A673 (cell line): ENCODE data around the gene ETFRF1. TPM values are rescaled to one million over a fixed set of nuclear protein-coding genes. Genes with fewer than 3 reads are reported as not detected.

Experiments
- Bru-seq: library from RNA; stranded (reverse); fragments of 400-500 nt; gene quantifications from one replicate; lab custom pipeline; 2021; lab: Mats Ljungman, UMichigan
- BruChase-seq, 2 experiments: library from RNA; stranded (reverse); fragments of 400-500 nt; gene quantifications; one replicate each; lab custom pipeline; 2021; lab: Mats Ljungman, UMichigan
- BruUV-seq: library from RNA; stranded (reverse); fragments of 400-500 nt; replicated peaks from 2 replicates; lab custom pipeline; 2021; lab: Mats Ljungman, UMichigan
- CTCF ChIA-PET: fragments of 300-600 bp; sonication (Branson Sonifier 250); formaldehyde crosslinking; loops from one replicate; lab custom pipeline; 2022; ENCODE audit warnings: antibody characterized with exemption; lab: Charles Lee
- POLR2A ChIA-PET: fragments of 300-600 bp; sonication (Branson Sonifier 250); formaldehyde crosslinking; loops from one replicate; lab custom pipeline; 2022; ENCODE audit warnings: antibody characterized with exemption; ENCODE audit not compliant: low non-redundant PET; lab: Charles Lee
- DNase-seq: peaks from one replicate; pipeline ENCODE4 v3.0.0-alpha.2; 2015; ENCODE audit warnings: low spot score
- H3K27ac ChIP-seq: fragments of 200-600 bp; sonication (generic); 2 replicates; pipeline ENCODE4 v1.5.1; 2016; ENCODE audit warnings: mixed run types, low read depth, mild to moderate bottlenecking, mixed read lengths, antibody characterized with exemption, low read length; ENCODE audit not compliant: poor library complexity, severe bottlenecking
- H3K27me3 ChIP-seq: fragments of 200-600 bp; sonication (generic); replicated peaks from 2 replicates; pipeline ENCODE4 v1.6.1; 2017; ENCODE audit warnings: mixed run types, low read depth, mild to moderate bottlenecking, mixed read lengths, antibody characterized with exemption, low read length; ENCODE audit not compliant: insufficient read depth, poor library complexity
- H3K36me3 ChIP-seq: fragments of 200-600 bp; sonication (generic); 2 replicates; pipeline ENCODE4 v1.6.1; 2016; ENCODE audit warnings: mixed run types, mild to moderate bottlenecking, mixed read lengths, antibody characterized with exemption, low read length; ENCODE audit not compliant: insufficient read depth, poor library complexity, severe bottlenecking
- H3K4me1 ChIP-seq: fragments of 200-600 bp; sonication (generic); 2 replicates; pipeline ENCODE4 v1.6.1; 2017; ENCODE audit warnings: mixed run types, mild to moderate bottlenecking, mixed read lengths, antibody characterized with exemption, low read length; ENCODE audit not compliant: insufficient read depth, poor library complexity, severe bottlenecking
- H3K4me3 ChIP-seq: fragments of 200-600 bp; sonication (generic); 2 replicates; pipeline ENCODE4 v1.5.1; 2016; ENCODE audit warnings: low read depth, mixed run types, mild to moderate bottlenecking, mixed read lengths, low read length; ENCODE audit not compliant: poor library complexity, severe bottlenecking
- H3K9me3 ChIP-seq: fragments of 200-600 bp; sonication (generic); 2 replicates; pipeline ENCODE4 v1.6.1; 2016; ENCODE audit warnings: mixed run types, low read depth, mild to moderate bottlenecking, mixed read lengths, antibody characterized with exemption, low read length; ENCODE audit not compliant: poor library complexity, severe bottlenecking
- EZH2 ChIP-seq: fragments of 200-600 bp; sonication (generic); IDR thresholded peaks from 2 replicates; pipeline ENCODE4 v1.6.1; 2017; ENCODE audit warnings: borderline replicate concordance, low read depth, mild to moderate bottlenecking, mixed read lengths, antibody characterized with exemption, low read length; ENCODE audit not compliant: poor library complexity, severe bottlenecking
- intact Hi-C: fragments of 100-400 bp; cut with micrococcal nuclease; formaldehyde crosslinking; loops from one replicate; pipeline ENCODE4 v1.10.0; 2022; ENCODE audit not compliant: unreplicated experiment
- long read RNA-seq: library from polyadenylated mRNA; stranded (forward); transcript quantifications from one replicate; pipeline ENCODE4 v2.0.0, GENCODE V29; 2022
- total RNA-seq: library from RNA; stranded (reverse); gene quantifications from 2 replicates; pipeline ENCODE4 v1.2.3, GENCODE V29; 2021
- TF ChIP-seq, protein P1 (sequence below): fragments of 300-800, 200-600 bp; sonication (generic); conservative IDR thresholded peaks from 2 replicates; pipeline ENCODE4 v1.5.1; 2017; ENCODE audit warnings: low read depth, mild to moderate bottlenecking, antibody characterized with exemption, low read length, moderate library complexity, mixed read lengths

Gene ETFRF1, protein sequence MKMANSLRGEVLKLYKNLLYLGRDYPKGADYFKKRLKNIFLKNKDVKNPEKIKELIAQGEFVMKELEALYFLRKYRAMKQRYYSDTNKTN
- total RNA-seq: 12.3 and 12.9 TPM in 2 replicates
- percentile 62 among the genes with signal in this experiment for Bru-seq, nascent RNA
- percentile 57 among the genes with signal in this experiment for BruChase-seq, experiment 1, labeled RNA remaining after a 2-hour chase
- BruChase-seq, experiment 2, labeled RNA remaining after a 6-hour chase: percentile 60 among the genes with signal in this experiment
- long read RNA-seq, transcript ETFRF1-201 (3 exons, 1,134 nt): major isoform, 17 of 26 reads
- long read RNA-seq, partial matches to known transcripts: 0 of 26 reads
- long read RNA-seq, other reads (novel, unspliced or antisense): 4 of 26 reads

DNA sequence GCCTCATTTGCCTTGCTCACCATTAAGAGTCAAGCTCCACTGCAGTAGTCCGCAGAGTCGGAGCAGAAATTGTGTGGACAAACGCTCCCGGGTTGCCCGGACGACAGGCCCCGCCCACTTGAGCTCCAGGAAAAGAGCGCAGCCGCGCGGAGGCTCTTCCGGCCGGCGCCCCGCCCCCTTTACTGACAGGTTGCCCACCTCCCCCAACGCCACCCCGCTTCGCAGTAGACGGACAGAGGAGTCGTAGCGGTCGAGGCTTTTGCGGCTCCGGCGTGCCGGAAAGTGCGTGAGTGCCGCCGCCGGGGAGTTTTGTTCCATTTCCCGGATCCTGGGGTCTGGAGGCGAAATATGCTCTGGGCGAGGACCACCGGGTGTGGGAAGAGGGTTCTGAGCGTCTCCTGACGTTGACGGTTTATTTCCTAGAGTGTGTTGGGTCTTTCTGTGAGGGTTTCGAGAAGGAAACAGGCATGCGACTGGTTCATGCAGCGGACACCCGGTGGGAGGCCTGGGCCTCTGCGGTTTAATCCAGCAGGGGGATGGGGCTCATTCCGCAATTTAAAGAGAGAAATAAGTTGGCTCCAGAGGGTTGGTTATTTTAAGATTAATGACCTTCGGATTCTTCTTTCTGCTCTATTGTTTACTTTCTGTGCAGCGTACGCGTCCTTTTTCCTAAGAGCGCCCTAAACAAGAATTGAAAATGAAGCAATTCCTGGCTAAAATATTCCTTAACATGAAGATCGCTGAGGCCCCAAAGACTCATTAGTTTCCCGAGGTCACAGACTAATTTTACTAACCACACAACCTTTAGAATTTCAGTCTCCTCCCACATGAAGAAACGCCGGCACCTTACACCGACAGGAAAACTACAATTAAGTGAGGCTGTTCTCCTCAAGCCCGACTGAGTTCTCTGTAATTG is at the start of gene ETFRF1, which contains the start of gene DNAI7:
TSS of gene ETFRF1 (plus strand) at position 182 of the 916 bp plus-strand sequence. CDS start 8,720 bp downstream, outside the sequence.
TSS of gene DNAI7 (minus strand) at position 105 of the 916 bp plus-strand sequence. CDS start at position 23, 82 bp downstream.
- TSS peak; percentile 90 for BruUV-seq
- Histone ChIP-seq H3K9me3 (no peaks in the 10 kb centered on the region), H3K4me3 (peak within 1 kb of the TSS; percentile 68), H3K4me1 (peaks cover 5% of the 10 kb centered on the region), H3K27me3 (no peaks in the 10 kb centered on the region), H3K36me3 (no peaks in the 10 kb centered on the region), H3K27ac (peak within 1 kb of the TSS; percentile 83)
- intact Hi-C loops: no loop called here
- POLR2A ChIA-PET: no interaction called here
- TF ChIP-seq, protein P1, sequence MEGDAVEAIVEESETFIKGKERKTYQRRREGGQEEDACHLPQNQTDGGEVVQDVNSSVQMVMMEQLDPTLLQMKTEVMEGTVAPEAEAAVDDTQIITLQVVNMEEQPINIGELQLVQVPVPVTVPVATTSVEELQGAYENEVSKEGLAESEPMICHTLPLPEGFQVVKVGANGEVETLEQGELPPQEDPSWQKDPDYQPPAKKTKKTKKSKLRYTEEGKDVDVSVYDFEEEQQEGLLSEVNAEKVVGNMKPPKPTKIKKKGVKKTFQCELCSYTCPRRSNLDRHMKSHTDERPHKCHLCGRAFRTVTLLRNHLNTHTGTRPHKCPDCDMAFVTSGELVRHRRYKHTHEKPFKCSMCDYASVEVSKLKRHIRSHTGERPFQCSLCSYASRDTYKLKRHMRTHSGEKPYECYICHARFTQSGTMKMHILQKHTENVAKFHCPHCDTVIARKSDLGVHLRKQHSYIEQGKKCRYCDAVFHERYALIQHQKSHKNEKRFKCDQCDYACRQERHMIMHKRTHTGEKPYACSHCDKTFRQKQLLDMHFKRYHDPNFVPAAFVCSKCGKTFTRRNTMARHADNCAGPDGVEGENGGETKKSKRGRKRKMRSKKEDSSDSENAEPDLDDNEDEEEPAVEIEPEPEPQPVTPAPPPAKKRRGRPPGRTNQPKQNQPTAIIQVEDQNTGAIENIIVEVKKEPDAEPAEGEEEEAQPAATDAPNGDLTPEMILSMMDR: no peak; the same call in 1 of the 2 replicates
- no peak for TF ChIP-seq EZH2
- CTCF ChIA-PET: no interaction called here
- DNase-seq: peak; percentile 98

DNA sequence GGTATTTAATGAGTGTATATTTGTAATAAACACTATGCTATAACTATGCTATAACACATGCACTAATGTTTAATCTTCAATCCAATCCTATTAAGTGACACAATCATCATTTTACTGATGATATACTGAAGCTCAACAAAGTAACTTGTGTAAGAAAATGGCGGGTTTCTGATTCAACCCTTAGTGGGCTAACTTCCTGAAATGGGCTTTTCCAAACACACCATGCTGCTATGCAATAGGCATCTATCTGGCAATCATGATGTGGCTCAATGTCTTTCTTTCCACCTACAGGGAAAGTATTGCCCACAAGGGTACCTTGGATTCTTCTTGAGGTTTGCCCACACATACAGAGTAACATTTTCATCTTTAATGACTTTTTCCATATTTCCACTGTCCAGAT is 48.4 kb upstream of the ETFRF1 start:
- Histone ChIP-seq H3K36me3 (no peaks in the 10 kb centered on the region), H3K27me3 (no peaks in the 10 kb centered on the region), H3K9me3 (no peaks in the 10 kb centered on the region), H3K4me3 (no peak overlapping the region), H3K4me1 (no peaks in the 10 kb centered on the region), H3K27ac (no peak overlapping the region)
- BruUV-seq: no TSS peak
- ChIA-PET CTCF (no interaction called here), POLR2A (no interaction called here)
- DNase-seq: no peak
- intact Hi-C loops: no loop called here
- no peak for TF ChIP-seq EZH2
- TF ChIP-seq, protein P1: no peak

DNA sequence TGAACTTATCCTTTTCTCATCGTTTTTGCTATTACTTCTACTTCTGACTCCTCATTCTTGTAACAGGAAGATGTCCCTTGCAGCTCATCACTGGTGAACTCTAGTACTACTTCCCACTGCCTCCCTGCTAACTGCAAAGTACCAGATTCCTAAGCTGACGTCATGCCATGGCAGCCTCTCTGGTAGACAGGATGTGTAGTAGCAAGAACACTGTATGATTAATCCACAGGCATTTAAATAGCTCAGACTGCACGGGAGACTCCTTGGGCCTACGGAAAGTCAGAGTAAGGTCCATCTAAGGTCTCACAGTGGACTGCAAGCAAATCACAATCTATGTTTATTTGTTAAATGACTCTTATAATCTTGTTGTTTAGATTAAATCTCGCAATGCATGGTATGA is 43.6 kb upstream of the ETFRF1 start:
- TF ChIP-seq, protein P1: no peak
- TF ChIP-seq EZH2: no peak
- Histone ChIP-seq H3K36me3 (no peaks in the 10 kb centered on the region), H3K4me3 (no peak overlapping the region), H3K27ac (no peak overlapping the region), H3K9me3 (no peaks in the 10 kb centered on the region), H3K27me3 (no peaks in the 10 kb centered on the region), H3K4me1 (no peaks in the 10 kb centered on the region)
- intact Hi-C loops: no loop called here
- no TSS peak for BruUV-seq
- CTCF ChIA-PET: no interaction called here
- POLR2A ChIA-PET: no interaction called here
- DNase-seq: peak; percentile 58
